IMR-90 (cell line): ENCODE data around the gene ACTN1. TPM values are rescaled to one million over a fixed set of nuclear protein-coding genes. Genes with fewer than 3 reads are reported as not detected.

Source experiments
- ATAC-seq: fragments of 200-7000 bp; cut with Tn5 transposase; 2 replicates; pipeline ENCODE4 v1.9.1; 2020; ENCODE audit warnings: low read depth, mild to moderate bottlenecking, moderate library complexity
- BruUV-seq: library from RNA; stranded (reverse); fragments of 400-500 nt; replicated peaks from 2 replicates; lab custom pipeline; 2021; lab: Mats Ljungman, UMichigan
- CTCF ChIA-PET: fragments of 300-600 bp; formaldehyde crosslinking; extraction: SDS; loops from one replicate; lab custom pipeline; 2021; ENCODE audit warnings: antibody characterized with exemption; lab: Yijun Ruan, JAX
- POLR2A ChIA-PET: fragments of 300-600 bp; sonication (Branson Sonifier 250); formaldehyde crosslinking; loops from one replicate; lab custom pipeline; 2022; ENCODE audit warnings: antibody characterized with exemption; ENCODE audit not compliant: unreplicated experiment; lab: Charles Lee
- DNase-seq: peaks from one replicate; pipeline ENCODE4 v3.0.0; 2013
- H2AFZ ChIP-seq: replicated peaks from 2 replicates; pipeline ENCODE3; 2013; ENCODE audit warnings: low read length, mild to moderate bottlenecking; ENCODE audit not compliant: poor library complexity
- H2AK5ac ChIP-seq: 2 replicates; pipeline ENCODE4 v1.6.1; 2013; ENCODE audit warnings: low read depth, low read length, inconsistent platforms
- H2AK9ac ChIP-seq: replicated peaks from 2 replicates; pipeline ENCODE3; 2013; ENCODE audit warnings: mild to moderate bottlenecking, low read depth, low read length, moderate library complexity; ENCODE audit not compliant: poor library complexity
- H2BK120ac ChIP-seq: 2 replicates; pipeline ENCODE4 v1.6.1; 2013; ENCODE audit warnings: low read depth, low read length, inconsistent platforms
- H2BK15ac ChIP-seq: 3 replicates; pipeline ENCODE4 v1.6.1; 2013; ENCODE audit warnings: low read depth, low read length, inconsistent platforms
- H2BK20ac ChIP-seq: 2 replicates; pipeline ENCODE4 v1.6.1; 2013; ENCODE audit warnings: low read depth, mild to moderate bottlenecking, inconsistent platforms, low read length, moderate library complexity
- H2BK5ac ChIP-seq: 2 replicates; pipeline ENCODE4 v1.6.1; 2013; ENCODE audit warnings: mild to moderate bottlenecking, low read depth, low read length, inconsistent platforms; ENCODE audit not compliant: poor library complexity, severe bottlenecking
- H3K14ac ChIP-seq: replicated peaks from 2 replicates; pipeline ENCODE4 v1.6.1; 2013; ENCODE audit warnings: low read depth, low read length, inconsistent platforms
- H3K18ac ChIP-seq: 2 replicates; pipeline ENCODE4 v1.6.1; 2013; ENCODE audit warnings: low read depth, low read length, control low read depth
- H3K23ac ChIP-seq: 2 replicates; pipeline ENCODE4 v1.6.1; 2013; ENCODE audit warnings: low read depth, low read length, inconsistent platforms
- H3K27ac ChIP-seq: 2 replicates; pipeline ENCODE4 v1.5.1; 2013; ENCODE audit warnings: mild to moderate bottlenecking, control low read depth, low read length; ENCODE audit not compliant: insufficient read depth
- H3K27me3 ChIP-seq: 2 replicates; pipeline ENCODE4 v1.6.1; 2013; ENCODE audit warnings: low read length; ENCODE audit not compliant: control insufficient read depth, insufficient read depth
- H3K36me3 ChIP-seq: 2 replicates; pipeline ENCODE4 v1.6.1; 2013; ENCODE audit warnings: low read length, mixed read lengths; ENCODE audit not compliant: control insufficient read depth, insufficient read depth
- H3K4ac ChIP-seq: 2 replicates; pipeline ENCODE4 v1.6.1; 2013; ENCODE audit warnings: low read depth, low read length, inconsistent platforms
- H3K4me1 ChIP-seq: 2 replicates; pipeline ENCODE4 v1.6.1; 2013; ENCODE audit warnings: low read length, mixed read lengths; ENCODE audit not compliant: control insufficient read depth, insufficient read depth
- H3K4me2 ChIP-seq: 2 replicates; pipeline ENCODE4 v1.6.1; 2013; ENCODE audit warnings: low read depth, mild to moderate bottlenecking, control low read depth, low read length, moderate library complexity
- H3K4me3 ChIP-seq: 2 replicates; pipeline ENCODE4 v1.5.1; 2013; ENCODE audit warnings: low read depth, mild to moderate bottlenecking, control low read depth, low read length, moderate library complexity; ENCODE audit not compliant: insufficient read depth
- H3K56ac ChIP-seq: 2 replicates; pipeline ENCODE4 v1.6.1; 2013; ENCODE audit warnings: low read length, inconsistent platforms; ENCODE audit not compliant: insufficient read depth; ENCODE audit errors: extremely low read depth
- H3K79me1 ChIP-seq, 2 experiments: 2 replicates each; pipeline ENCODE4 v1.6.1; 2013; ENCODE audit warnings: low read length in 2 of 2, inconsistent platforms in 1 of 2, low read depth in 1 of 2
- H3K9ac ChIP-seq: 2 replicates; pipeline ENCODE4 v1.6.1; 2013; ENCODE audit warnings: low read depth, low read length, control low read depth
- H3K9me1 ChIP-seq: 2 replicates; pipeline ENCODE4 v1.6.1; 2013; ENCODE audit warnings: low read length, inconsistent platforms; ENCODE audit not compliant: insufficient read depth
- H3K9me3 ChIP-seq: 2 replicates; pipeline ENCODE4 v1.6.1; 2013; ENCODE audit warnings: low read length; ENCODE audit not compliant: control insufficient read depth, insufficient read depth
- H4K20me1 ChIP-seq: 2 replicates; pipeline ENCODE4 v1.6.1; 2013; ENCODE audit warnings: low read length, inconsistent platforms; ENCODE audit not compliant: insufficient read depth
- H4K5ac ChIP-seq: 2 replicates; pipeline ENCODE4 v1.6.1; 2013; ENCODE audit warnings: mild to moderate bottlenecking, low read depth, low read length, control low read depth
- H4K8ac ChIP-seq, 2 experiments: 2 replicates each; pipeline ENCODE4 v1.6.1; 2013; ENCODE audit warnings: low read depth in 2 of 2, low read length in 2 of 2, control low read depth in 1 of 2, inconsistent platforms in 1 of 2
- H4K91ac ChIP-seq: 2 replicates; pipeline ENCODE4 v1.6.1; 2013; ENCODE audit warnings: low read depth, low read length, inconsistent platforms; ENCODE audit not compliant: insufficient read depth
- BHLHE40 ChIP-seq: fragments of 150-350 bp; IDR thresholded peaks from 2 replicates; pipeline ENCODE4 v1.6.1; 2016; ENCODE audit warnings: mild to moderate bottlenecking, low read depth, low read length
- CEBPB ChIP-seq: IDR thresholded peaks from 2 replicates; pipeline ENCODE4 v1.6.1; 2012; ENCODE audit warnings: low read depth, low read length, improper control_type of control experiment
- CHD1 ChIP-seq: IDR thresholded peaks from 2 replicates; pipeline ENCODE4 v1.6.1; 2012; ENCODE audit warnings: low read depth, low read length, improper control_type of control experiment
- ELK1 ChIP-seq: fragments of 150-350 bp; IDR thresholded peaks from 2 replicates; pipeline ENCODE4 v1.6.1; 2016; ENCODE audit warnings: low read depth, mild to moderate bottlenecking, low read length, moderate library complexity, borderline replicate concordance
- FOS ChIP-seq: fragments of 150-350 bp; IDR thresholded peaks from 2 replicates; pipeline ENCODE4 v1.6.1; 2016; ENCODE audit warnings: low read depth, low read length
- MAFK ChIP-seq: IDR thresholded peaks from 2 replicates; pipeline ENCODE4 v1.6.1; 2012; ENCODE audit warnings: low read depth, low read length, improper control_type of control experiment
- MAZ ChIP-seq: IDR thresholded peaks from 2 replicates; pipeline ENCODE4 v1.6.1; 2012; ENCODE audit warnings: low read depth, mild to moderate bottlenecking, low read length, improper control_type of control experiment, moderate library complexity, borderline replicate concordance
- MXI1 ChIP-seq: IDR thresholded peaks from 2 replicates; pipeline ENCODE4 v1.6.1; 2012; ENCODE audit warnings: low read depth, mild to moderate bottlenecking, low read length, moderate library complexity, borderline replicate concordance
- NFE2L2 ChIP-seq: fragments of 150-350 bp; IDR thresholded peaks from 2 replicates; pipeline ENCODE4 v1.6.1; 2016; ENCODE audit warnings: low read depth, mild to moderate bottlenecking, low read length
- POLR2A ChIP-seq: IDR thresholded peaks from 2 replicates; pipeline ENCODE4 v1.6.1; 2012; ENCODE audit warnings: mild to moderate bottlenecking, low read depth, low read length
- RAD21 ChIP-seq: IDR thresholded peaks from 2 replicates; pipeline ENCODE4 v1.6.1; 2012; ENCODE audit warnings: low read length, improper control_type of control experiment
- RCOR1 ChIP-seq: IDR thresholded peaks from 2 replicates; pipeline ENCODE4 v1.6.1; 2012; ENCODE audit warnings: mild to moderate bottlenecking, low read length, improper control_type of control experiment; ENCODE audit not compliant: insufficient replicate concordance
- RFX5 ChIP-seq: IDR thresholded peaks from 2 replicates; pipeline ENCODE4 v1.8.0; 2012; ENCODE audit warnings: low read depth, mild to moderate bottlenecking, low read length, moderate library complexity
- SMC3 ChIP-seq: fragments of 150-350 bp; IDR thresholded peaks from 2 replicates; pipeline ENCODE4 v1.6.1; 2016; ENCODE audit warnings: low read depth, mild to moderate bottlenecking, antibody characterized with exemption, low read length, moderate library complexity
- USF2 ChIP-seq: fragments of 150-350 bp; IDR thresholded peaks from 2 replicates; pipeline ENCODE4 v1.6.1; 2017; ENCODE audit warnings: mild to moderate bottlenecking, antibody characterized with exemption, low read length, low read depth
- WGBS, 2 experiments: methylation state at CpG; one replicate each; pipeline versions ENCODE4 v1.1.5 to v1.1.7; 2013; ENCODE audit warnings: missing lambda C conversion rate in 2 of 2; ENCODE audit not compliant: insufficient read length in 1 of 2; ENCODE audit errors: extremely low coverage in 2 of 2; 5-methylcytosine and 5-hydroxymethylcytosine counted together
- dilution Hi-C: fragments of 300-500 bp; cut with HindIII; formaldehyde crosslinking; loops from one replicate; pipeline ENCODE4 v1.14.3; 2018; ENCODE audit warnings: low sequenced_read_pairs; ENCODE audit not compliant: unreplicated experiment
- in situ Hi-C: fragments of 300-500 bp; cut with MboI; formaldehyde crosslinking; loops from 3 replicates; pipeline ENCODE4 v1.14.3; 2019; ENCODE audit warnings: low sequenced_read_pairs, inconsistent platforms, mixed read lengths
- intact Hi-C: fragments of 100-400 bp; cut with micrococcal nuclease; formaldehyde crosslinking; loops from 2 replicates; pipeline ENCODE4 v1.10.0; 2022
- polyA plus RNA-seq, 3 experiments: library from polyadenylated mRNA; depleted of rRNA; stranded (reverse); fragments of >200 nt; gene quantifications; 2 replicates each; pipeline ENCODE4 v1.2.3, GENCODE V29; 2012; ENCODE audit warnings: low replicate concordance in 1 of 3
- total RNA-seq: library from RNA; depleted of rRNA; stranded (reverse); fragments of >200 nt; gene quantifications from 2 replicates; pipeline ENCODE4 v1.2.3, GENCODE V29; 2012
- TF ChIP-seq, protein P1 (sequence below): conservative IDR thresholded peaks from 2 replicates; pipeline ENCODE4 v1.5.1; 2012; ENCODE audit warnings: mild to moderate bottlenecking, low read depth, low read length, improper control_type of control experiment

ACTN1 gene
- total and polyA plus RNA-seq, 2 of the 4 experiments (the other 2 are of a cell fraction): 684 to 766 TPM

DNA sequence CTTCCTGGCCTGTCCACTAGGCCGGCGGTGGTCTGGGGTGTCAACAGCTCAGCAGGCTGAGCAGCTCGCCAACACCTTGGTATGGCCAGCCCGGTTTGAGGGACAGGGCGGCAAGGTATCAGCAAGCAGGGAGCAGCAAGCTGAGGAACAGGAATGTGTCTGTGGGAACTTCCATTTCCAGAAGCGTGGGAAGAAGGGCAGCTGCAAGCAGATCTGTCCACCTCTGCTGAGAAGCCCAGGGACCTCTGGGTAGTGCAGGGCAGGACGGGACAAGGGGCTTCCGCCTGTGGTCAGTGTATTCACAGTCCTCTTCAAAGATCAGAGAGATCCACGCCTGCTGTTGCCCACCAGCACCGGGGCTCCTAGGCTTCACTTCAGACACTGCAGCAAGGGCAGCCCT is 36.0 kb downstream of the ACTN1 start:
- H4K5ac ChIP-seq: no peak overlapping the region
- peak overlapping the region; percentile 43; the same call in 1 of the 2 replicates for H3K23ac ChIP-seq
- H2BK20ac ChIP-seq: 0 out of 2 replicates have a peak overlapping the region, but pooled peaks have one; percentile 28
- no peaks in the 10 kb centered on the region for H3K9me3 ChIP-seq
- BruUV-seq: no TSS peak
- no peaks in the 10 kb centered on the region for H3K27me3 ChIP-seq
- peak overlapping the region; percentile 1 to 61; a peak in 1 of 4 replicates for H4K8ac ChIP-seq
- H3K79me1 ChIP-seq: peaks cover 0 to 78% of the 10 kb centered on the region in 2 experiments; a peak in 2 of 4 replicates
- ChIA-PET POLR2A (no interaction called here), CTCF (no interaction called here)
- ATAC-seq (no peak), DNase-seq (peak; percentile 38)
- H3K9ac ChIP-seq: peak overlapping the region; percentile 27
- H2AFZ ChIP-seq: no peak overlapping the region
- H4K91ac ChIP-seq: 0 out of 2 replicates have a peak overlapping the region, but pooled peaks have one; percentile 35
- H2BK15ac ChIP-seq: no peak overlapping the region
- H3K27ac ChIP-seq: peak overlapping the region; percentile 54
- in situ Hi-C loops (no loop called here), dilution Hi-C loops (no loop called here), intact Hi-C loops (no loop called here)
- H2AK9ac ChIP-seq: peak overlapping the region; percentile 21
- 75% methylated on average over 7 of the region's 10 CpGs; no CpG with 5 or more reads in 1 of the 2 experiments for WGBS, 2 experiments
- peaks cover 23% of the 10 kb centered on the region for H3K36me3 ChIP-seq
- peak overlapping the region; percentile 91 for H2BK5ac ChIP-seq
- H3K9me1 ChIP-seq: peaks cover 65% of the 10 kb centered on the region
- no peak overlapping the region for H3K56ac ChIP-seq
- H2BK120ac ChIP-seq: peak overlapping the region; percentile 44; the same call in 1 of the 2 replicates
- no peak overlapping the region for H3K4me3 ChIP-seq
- H2AK5ac ChIP-seq: peak overlapping the region; percentile 72; the same call in 1 of the 2 replicates
- H3K18ac ChIP-seq: peak overlapping the region; percentile 9; the same call in 1 of the 2 replicates
- H3K4ac ChIP-seq: peak overlapping the region; percentile 75
- H3K14ac ChIP-seq: peak overlapping the region; percentile 49
- peaks cover 100% of the 10 kb centered on the region for H4K20me1 ChIP-seq
- H3K4me2 ChIP-seq: no peak overlapping the region; the same call in 1 of the 2 replicates
- H3K4me1 ChIP-seq: peaks cover 75% of the 10 kb centered on the region
- TF ChIP-seq CEBPB (no peak), NFE2L2 (no peak), RAD21 (no peak), BHLHE40 (no peak), MXI1 (no peak), POLR2A (no peak), CHD1 (no peak), MAZ (no peak), SMC3 (no peak), ELK1 (no peak), RFX5 (no peak), MAFK (no peak), RCOR1 (no peak), USF2 (no peak), FOS (no peak)
- TF ChIP-seq, protein P1, sequence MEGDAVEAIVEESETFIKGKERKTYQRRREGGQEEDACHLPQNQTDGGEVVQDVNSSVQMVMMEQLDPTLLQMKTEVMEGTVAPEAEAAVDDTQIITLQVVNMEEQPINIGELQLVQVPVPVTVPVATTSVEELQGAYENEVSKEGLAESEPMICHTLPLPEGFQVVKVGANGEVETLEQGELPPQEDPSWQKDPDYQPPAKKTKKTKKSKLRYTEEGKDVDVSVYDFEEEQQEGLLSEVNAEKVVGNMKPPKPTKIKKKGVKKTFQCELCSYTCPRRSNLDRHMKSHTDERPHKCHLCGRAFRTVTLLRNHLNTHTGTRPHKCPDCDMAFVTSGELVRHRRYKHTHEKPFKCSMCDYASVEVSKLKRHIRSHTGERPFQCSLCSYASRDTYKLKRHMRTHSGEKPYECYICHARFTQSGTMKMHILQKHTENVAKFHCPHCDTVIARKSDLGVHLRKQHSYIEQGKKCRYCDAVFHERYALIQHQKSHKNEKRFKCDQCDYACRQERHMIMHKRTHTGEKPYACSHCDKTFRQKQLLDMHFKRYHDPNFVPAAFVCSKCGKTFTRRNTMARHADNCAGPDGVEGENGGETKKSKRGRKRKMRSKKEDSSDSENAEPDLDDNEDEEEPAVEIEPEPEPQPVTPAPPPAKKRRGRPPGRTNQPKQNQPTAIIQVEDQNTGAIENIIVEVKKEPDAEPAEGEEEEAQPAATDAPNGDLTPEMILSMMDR: no peak
